NCI-H1694 treated with DMSO at 0.1 percent for 48 hours (cell line): ENCODE results near the gene PTPRK.
"Not testable (repeated sequence)": the region's sequence is repeated elsewhere in the genome, so short reads cannot be mapped to it uniquely, and the experiment has no call there.

ENCODE experiments used
- DNase-seq: peaks from one replicate; lab custom pipeline; 2025; lab: John Stamatoyannopoulos, UW

The PTPRK gene

GRCh38 chr6:128018821-128019220, 501.6 kb downstream of the PTPRK start:
- no peak for DNase-seq

GRCh38 chr6:128017288-128017687, 503.1 kb downstream of the PTPRK start:
- DNase-seq, result no peak

GRCh38 chr6:128007658-128008057, 512.7 kb downstream of the PTPRK start:
- no peak for DNase-seq

- no peak for DNase-seq
These were observed 515.4 kb downstream of the PTPRK start for GRCh38 chr6:128005009-128005408.

- no peak for DNase-seq
These were observed 520.0 kb downstream of the PTPRK start for GRCh38 chr6:128000363-128000762.

- DNase-seq, result no peak
These were observed 521.4 kb downstream of the PTPRK start for GRCh38 chr6:127998985-127999384.

- DNase-seq, result no peak
These were observed 522.8 kb downstream of the PTPRK start for GRCh38 chr6:127997496-127998164.

GRCh38 chr6:127996925-127997324, 523.5 kb downstream of the PTPRK start:
- DNase-seq, result no peak

- no peak for DNase-seq
These were observed 528.3 kb downstream of the PTPRK start for GRCh38 chr6:127992144-127992543.

- DNase-seq, result no peak
These were observed 530.3 kb downstream of the PTPRK start for GRCh38 chr6:127990074-127990473.

GRCh38 chr6:127980996-127981395, 539.4 kb downstream of the PTPRK start:
- no peak for DNase-seq

GRCh38 chr6:127978185-127978584, 542.2 kb downstream of the PTPRK start:
- DNase-seq, result not testable (repeated sequence)

GRCh38 chr6:127976796-127977195, 543.6 kb downstream of the PTPRK start:
- DNase-seq, result no peak

- DNase-seq, result no peak
These were observed 544.3 kb downstream of the PTPRK start for GRCh38 chr6:127976111-127976510.

GRCh38 chr6:127972815-127973214, 547.6 kb downstream of the PTPRK start:
- DNase-seq, result no peak

- DNase-seq, result no peak
These were observed 548.4 kb downstream of the PTPRK start for GRCh38 chr6:127971945-127972391.

- no peak for DNase-seq
These were observed 549.0 kb downstream of the PTPRK start for GRCh38 chr6:127971386-127971785.

GRCh38 chr6:127969701-127970100, 550.7 kb downstream of the PTPRK start:
- DNase-seq, result no peak

GRCh38 chr6:127968394-127968793, 552.0 kb downstream of the PTPRK start:
- no peak for DNase-seq

GRCh38 chr6:127967708-127968107, 552.7 kb downstream of the PTPRK start:
- no peak for DNase-seq

GRCh38 chr6:127966616-127967015, 553.8 kb downstream of the PTPRK start:
- no peak for DNase-seq

GRCh38 chr6:127963495-127963894, 556.9 kb downstream of the PTPRK start:
- DNase-seq, result no peak

GRCh38 chr6:127959869-127960268, 560.5 kb downstream of the PTPRK start:
- no peak for DNase-seq

- DNase-seq, result no peak
These were observed 563.4 kb downstream of the PTPRK start for GRCh38 chr6:127956956-127957355.
